GM06990 (cell line): ENCODE results near the gene CAMK2B.

Source experiments
- DNase-seq: peaks from one replicate; pipeline ENCODE4 v3.0.0-alpha.2; 2011; ENCODE audit not compliant: insufficient read length; ENCODE audit errors: extremely low read depth
- H3K27me3 ChIP-seq: replicated peaks from 2 replicates; pipeline ENCODE4 v1.6.0; 2011; ENCODE audit warnings: low read length; ENCODE audit not compliant: control insufficient read depth, insufficient read depth
- H3K36me3 ChIP-seq: 2 replicates; pipeline ENCODE4 v1.5.1; 2011; ENCODE audit warnings: low read length; ENCODE audit not compliant: control insufficient read depth, insufficient read depth
- H3K4me3 ChIP-seq: replicated peaks from 2 replicates; pipeline ENCODE4 v1.5.1; 2011; ENCODE audit warnings: low read depth, mild to moderate bottlenecking, control low read depth, low read length
- CTCF ChIP-seq: IDR thresholded peaks from 2 replicates; pipeline ENCODE4 v1.5.1; 2011; ENCODE audit warnings: low read length, control low read depth, mild to moderate bottlenecking, inconsistent platforms; ENCODE audit not compliant: insufficient read depth, poor library complexity, severe bottlenecking

The CAMK2B gene

GRCh38 chr7:44313016-44313415 lies 12.4 kb downstream of the CAMK2B start:
- H3K36me3 ChIP-seq: no peaks in the 10 kb centered on the region
- no peaks in the 10 kb centered on the region; the same call in 1 of the 2 replicates for H3K27me3 ChIP-seq
- DNase-seq: no peak
- no peak for TF ChIP-seq CTCF
- H3K4me3 ChIP-seq: no peak overlapping the region

- no peak for TF ChIP-seq CTCF
- no peak for DNase-seq
- Histone ChIP-seq H3K4me3 (no peak overlapping the region), H3K27me3 (no peaks in the 10 kb centered on the region; the same call in 1 of the 2 replicates), H3K36me3 (no peaks in the 10 kb centered on the region)
These were observed 13.6 kb downstream of the CAMK2B start for GRCh38 chr7:44311561-44312495.

DNA sequence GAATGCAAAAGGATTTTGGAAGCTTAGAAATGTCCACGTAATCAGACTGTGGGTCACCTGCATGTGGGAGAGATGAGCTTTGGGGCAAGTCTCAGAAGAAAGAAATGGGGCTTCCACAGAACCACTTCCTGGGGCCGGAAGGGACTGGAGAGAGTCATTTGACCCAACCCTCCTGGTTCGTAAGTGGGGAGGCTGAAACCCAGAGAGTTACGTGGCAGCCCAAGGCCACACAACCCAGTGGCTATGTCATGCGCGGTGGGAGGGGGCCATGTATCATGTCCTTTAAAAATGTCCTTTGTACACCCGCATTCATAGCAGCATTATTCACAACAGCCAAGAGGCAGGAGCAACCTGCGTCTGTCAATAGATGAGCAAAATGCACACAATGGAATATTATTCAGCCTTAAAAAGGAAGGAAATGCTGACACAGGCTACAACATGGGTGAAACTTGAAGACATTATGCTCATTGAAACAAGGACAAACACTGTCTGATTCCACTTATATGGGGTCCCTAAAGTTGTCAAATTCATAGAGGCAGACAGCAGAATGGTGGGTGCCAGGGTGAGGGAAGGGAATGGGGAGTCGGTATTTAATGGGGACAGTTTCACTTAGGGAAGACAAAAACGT lies 15.1 kb downstream of the CAMK2B start:
- Histone ChIP-seq H3K27me3 (no peaks in the 10 kb centered on the region; the same call in 1 of the 2 replicates), H3K4me3 (no peak overlapping the region), H3K36me3 (no peaks in the 10 kb centered on the region)
- no peak for DNase-seq
- no peak for TF ChIP-seq CTCF

- H3K27me3 ChIP-seq: no peaks in the 10 kb centered on the region; the same call in 1 of the 2 replicates
- no peaks in the 10 kb centered on the region for H3K36me3 ChIP-seq
- no peak for TF ChIP-seq CTCF
- peak overlapping the region; percentile 36 for H3K4me3 ChIP-seq
- DNase-seq: peak; percentile 46
These were observed 15.9 kb downstream of the CAMK2B start for GRCh38 chr7:44309271-44310091.

- no peak overlapping the region for H3K4me3 ChIP-seq
- H3K27me3 ChIP-seq: no peaks in the 10 kb centered on the region; the same call in 1 of the 2 replicates
- TF ChIP-seq CTCF: no peak
- H3K36me3 ChIP-seq: no peaks in the 10 kb centered on the region
- DNase-seq: no peak
These were observed 16.7 kb downstream of the CAMK2B start for GRCh38 chr7:44308596-44309270.
